Endothelial cell of umbilical vein (primary cell): ENCODE results near the gene UGT2A1.

Experiments
- CTCF ChIP-seq, 2 donors: IDR thresholded peaks; 1 replicate in 1 of 2; 2 replicates in 1 of 2; pipeline ENCODE4 v1.5.1; 2011; ENCODE audit warnings: low read length in 2 of 2, mild to moderate bottlenecking in 2 of 2, moderate library complexity in 2 of 2, control low read depth in 1 of 2, inconsistent platforms in 1 of 2, low read depth in 1 of 2; ENCODE audit not compliant: insufficient read depth in 1 of 2; ENCODE audit errors: extremely low read depth in 1 of 2
- JUN ChIP-seq: IDR thresholded peaks from 2 replicates; pipeline ENCODE4 v1.6.1; 2011; ENCODE audit warnings: borderline replicate concordance, low read depth; ENCODE audit not compliant: insufficient read length, insufficient read depth
- POLR2AphosphoS5 ChIP-seq: IDR thresholded peaks from 2 replicates; pipeline ENCODE4 v1.6.1; 2012; ENCODE audit warnings: low read depth, mild to moderate bottlenecking, control low read depth, low read length, moderate library complexity; ENCODE audit not compliant: insufficient read depth

GRCh38 chr4:69568787-69569186 lies 84.3 kb downstream of the UGT2A1 start:
- TF ChIP-seq CTCF (IDR thresholded peaks at IDR 0.05; ENCODE audit: extremely low read depth in 1 of 2, insufficient read depth in 1 of 2, low read depth in 1 of 2, low read length in 2 of 2) = no peak
- no peak for TF ChIP-seq JUN
- TF ChIP-seq POLR2AphosphoS5 = no peak
